HG03066 (cell line): ENCODE results near the gene TMEM258.

Experiments
- ATAC-seq: cut with Tn5 transposase; IDR thresholded peaks from one replicate; pipeline ENCODE4 v1.9.1; 2021; ENCODE audit warnings: low read depth; ENCODE audit not compliant: unreplicated experiment

Gene TMEM258

DNA sequence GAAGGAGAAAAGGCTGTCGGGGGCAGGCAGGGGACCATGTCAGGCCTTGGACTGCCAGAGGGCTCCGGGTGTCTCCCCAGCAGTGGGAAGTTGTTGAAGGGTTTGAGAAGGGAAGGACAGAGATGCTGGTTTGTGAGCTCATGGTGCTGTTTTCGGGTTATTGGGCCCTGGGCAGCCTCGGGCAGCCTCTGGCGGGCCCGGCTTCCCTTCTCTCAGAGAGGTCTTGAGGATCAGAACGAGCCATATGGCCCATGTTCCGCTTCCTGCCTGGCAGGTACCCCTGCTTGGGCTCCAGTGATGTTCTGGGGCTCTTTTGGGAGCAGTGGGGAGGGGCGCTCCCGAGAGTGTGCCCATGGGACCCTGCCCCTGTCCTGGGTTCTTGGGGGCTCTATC lies 30.2 kb downstream of the TMEM258 start:
- ATAC-seq, result no peak

DNA sequence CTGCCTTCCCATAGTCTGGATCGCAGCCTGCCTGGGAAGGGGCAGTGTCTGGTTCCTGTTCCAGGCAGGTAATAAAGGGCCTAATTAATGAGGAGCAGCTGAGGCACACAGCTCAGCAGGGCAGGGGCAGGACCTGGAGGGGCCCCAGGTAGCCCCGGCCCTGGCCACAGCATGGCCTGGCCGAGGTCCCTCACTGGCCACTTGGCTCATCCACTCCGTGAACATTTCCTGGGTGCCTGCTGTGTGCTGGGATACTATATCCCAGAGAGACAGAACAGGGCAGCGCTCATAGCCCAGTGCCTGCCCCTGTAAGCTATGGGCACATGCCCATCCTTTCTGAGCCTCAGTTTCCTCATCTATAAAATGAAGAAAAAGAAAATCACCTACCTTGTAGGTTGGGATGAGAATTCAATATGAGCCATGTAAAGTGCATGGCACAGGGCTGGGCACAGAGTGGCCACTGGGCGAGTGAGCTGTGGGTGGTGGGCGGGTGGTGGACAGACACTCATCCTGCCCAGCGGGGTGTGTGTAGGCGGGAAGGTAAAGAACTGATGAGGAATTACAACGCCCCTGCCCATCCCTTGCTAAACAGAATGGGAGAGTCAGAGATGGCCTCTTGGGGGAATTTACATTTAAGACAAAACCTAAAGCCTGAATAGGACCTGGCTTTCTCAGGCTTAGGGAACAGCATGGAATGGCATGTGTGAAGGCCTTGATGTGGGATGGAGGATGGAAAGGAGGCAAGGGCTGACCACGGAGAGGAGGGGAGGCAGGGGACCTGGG lies 30.8 kb downstream of the TMEM258 start:
- ATAC-seq, result no peak

DNA sequence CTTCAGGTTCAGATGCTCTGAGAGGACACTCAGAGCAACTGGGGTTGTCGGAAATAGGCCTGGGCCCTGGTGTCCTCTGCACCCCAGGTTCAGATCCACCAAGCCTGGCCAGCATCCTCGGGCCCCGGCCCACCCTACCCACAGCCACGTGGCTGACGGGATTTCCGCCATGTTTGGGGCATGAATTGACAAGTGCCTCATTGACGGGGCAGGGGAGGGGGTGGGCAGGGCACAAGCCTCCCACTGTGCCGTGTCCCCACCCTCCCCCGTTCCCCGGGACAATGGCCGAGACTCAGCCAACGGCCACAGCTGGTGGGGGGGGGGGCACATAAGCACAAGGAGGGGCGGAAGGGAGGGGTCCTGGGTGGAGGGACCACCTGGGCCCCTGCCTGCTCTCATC lies 31.5 kb downstream of the TMEM258 start:
- ATAC-seq, result no peak

DNA sequence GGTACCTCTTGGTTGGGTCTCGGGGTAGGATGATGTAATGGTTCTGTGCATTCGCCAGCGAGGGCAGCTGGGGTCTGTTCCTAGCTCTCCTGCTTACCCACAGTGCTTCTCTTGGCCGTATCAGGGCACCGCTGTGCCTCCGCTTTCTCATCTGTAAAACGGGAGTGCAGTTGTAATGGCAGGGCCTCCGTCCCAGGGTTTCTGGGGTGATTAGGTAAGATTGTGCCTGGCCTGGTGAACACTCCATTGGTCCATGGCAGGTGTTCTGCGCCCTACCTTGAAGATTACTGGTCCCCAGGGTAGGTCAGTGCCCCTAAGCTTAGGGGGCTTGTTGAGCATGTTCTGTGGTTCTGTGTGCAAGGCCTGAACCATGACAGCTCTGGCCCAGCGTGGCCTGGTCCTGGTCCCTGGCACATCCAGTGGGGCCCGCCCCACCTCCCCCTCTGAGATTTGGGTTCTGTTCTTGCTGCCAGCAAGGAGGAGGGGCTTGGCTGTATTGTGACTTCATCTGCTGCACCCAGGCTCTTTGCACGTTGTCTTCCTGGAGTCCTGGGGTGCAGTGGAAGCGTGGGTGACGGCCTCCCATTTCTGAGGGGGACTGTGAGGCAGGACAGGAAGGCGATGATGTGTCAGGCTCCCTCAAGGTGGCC lies 35.1 kb downstream of the TMEM258 start:
- no peak for ATAC-seq

DNA sequence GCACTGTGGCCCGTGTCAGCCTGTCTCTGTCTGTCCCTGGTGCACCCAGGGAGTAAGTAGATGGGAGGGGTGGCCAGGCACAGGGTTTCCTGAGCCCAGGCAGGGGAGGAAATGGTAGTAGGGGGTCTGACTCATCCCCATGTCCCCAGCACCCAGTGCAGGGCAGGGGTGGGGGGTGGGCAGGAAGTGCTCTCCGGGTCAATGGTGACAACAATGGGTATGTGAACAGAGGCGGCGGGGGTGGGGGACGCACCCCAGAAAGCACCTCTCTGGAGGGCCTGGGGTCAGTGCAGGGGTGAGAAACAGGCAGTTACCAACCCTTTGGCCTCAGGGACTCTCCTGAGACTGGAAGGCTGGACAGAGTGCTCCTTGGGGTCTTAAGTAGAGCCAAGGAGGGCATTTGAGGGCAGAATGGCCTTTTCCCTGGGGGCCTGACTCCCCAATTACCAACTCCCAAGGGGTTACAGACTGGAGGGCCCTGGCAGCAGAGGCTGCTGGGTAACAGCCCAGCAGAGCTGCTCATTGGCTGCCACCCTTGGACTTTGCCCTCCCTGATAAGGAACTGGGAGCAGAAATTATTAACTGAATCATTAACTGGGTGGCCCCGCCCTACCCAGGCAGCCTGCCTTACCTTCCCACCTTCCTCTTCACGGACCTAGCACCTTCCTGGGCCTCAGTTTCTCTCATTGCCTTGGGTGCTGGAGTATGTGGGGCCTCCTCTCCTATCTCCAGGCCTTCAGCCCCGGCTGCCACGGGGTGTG lies 35.8 kb downstream of the TMEM258 start:
- no peak for ATAC-seq

DNA sequence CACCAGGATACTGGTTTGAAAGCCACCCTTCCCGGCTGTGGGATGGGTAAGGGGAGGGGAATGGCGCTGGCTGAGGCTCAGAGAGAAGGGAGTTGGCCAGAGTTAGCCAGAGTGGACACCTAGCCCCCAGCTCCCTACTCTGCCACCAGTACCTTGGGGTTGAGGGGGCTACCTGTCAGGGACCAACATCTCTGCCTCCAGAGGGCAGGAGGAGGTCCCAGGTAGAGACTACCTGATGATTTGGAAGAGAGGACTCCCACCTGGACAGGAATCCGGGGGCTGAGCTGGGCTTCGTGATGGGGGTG lies 36.3 kb downstream of the TMEM258 start:
- no peak for ATAC-seq

DNA sequence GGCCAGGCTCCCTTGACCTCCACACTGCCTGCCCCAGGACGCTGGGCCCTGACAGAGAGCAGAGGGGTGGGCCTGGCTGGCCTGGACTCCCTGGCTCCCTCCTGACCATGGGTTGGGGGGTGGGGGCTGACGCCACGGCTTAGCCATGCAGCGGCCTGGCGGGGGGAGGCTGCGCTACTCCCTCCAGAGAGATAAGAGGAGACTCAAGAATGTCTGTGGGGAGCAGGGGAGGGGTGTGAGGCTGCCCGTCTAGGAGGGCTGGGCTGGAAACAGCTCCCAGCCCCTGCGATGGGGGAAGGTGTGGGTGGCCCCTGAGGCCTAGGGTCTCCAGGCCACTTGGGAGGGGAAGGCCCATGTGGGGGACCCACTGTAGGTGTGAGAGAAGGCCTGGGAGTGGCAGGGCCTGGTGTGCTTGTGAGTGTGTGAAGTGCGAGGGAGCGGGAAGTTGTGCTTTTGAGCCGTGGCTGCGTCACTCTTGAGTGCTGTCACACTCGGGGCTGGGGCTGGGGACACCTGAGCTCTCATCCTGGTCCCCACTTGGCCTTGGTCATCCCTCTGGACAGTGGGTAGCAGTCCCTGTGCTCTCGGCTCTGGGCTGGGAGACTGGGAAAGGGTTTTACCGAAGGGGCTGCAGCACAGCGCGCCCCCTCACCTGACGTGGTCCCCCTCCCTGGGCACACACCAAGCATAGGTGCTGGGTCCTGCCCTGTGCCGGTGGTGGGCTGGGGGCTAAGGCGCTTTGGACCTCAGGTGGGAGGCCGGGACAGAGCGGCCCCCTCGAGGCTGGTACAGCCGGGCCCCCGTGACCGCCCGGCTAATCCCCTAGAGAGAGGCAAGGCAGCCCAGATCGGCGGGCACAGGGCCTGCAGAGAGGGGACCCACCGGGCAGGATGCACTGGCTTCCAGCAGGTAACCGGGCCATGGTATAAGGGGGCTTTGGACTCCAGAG lies 37.6 kb downstream of the TMEM258 start:
- no peak for ATAC-seq

DNA sequence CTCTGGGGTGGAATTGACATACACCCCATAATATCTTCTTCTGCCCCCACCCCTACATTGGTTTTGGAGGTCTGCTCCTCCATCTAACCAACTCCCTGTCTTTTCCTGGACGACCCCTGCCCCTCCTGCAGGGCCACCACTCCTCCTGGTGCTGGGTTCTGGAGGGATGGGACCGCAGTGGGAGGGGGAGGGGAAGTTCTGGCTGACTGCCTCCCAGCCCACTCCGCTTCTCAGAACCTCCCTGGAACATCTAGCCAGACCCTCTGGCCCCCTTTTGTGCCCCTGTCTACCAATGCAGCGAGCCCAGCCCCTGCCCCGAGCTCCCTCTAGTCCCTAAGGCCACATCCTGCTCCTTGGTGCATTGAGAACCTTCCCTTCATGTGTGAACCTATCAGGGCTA lies 38.7 kb downstream of the TMEM258 start:
- ATAC-seq, result no peak

DNA sequence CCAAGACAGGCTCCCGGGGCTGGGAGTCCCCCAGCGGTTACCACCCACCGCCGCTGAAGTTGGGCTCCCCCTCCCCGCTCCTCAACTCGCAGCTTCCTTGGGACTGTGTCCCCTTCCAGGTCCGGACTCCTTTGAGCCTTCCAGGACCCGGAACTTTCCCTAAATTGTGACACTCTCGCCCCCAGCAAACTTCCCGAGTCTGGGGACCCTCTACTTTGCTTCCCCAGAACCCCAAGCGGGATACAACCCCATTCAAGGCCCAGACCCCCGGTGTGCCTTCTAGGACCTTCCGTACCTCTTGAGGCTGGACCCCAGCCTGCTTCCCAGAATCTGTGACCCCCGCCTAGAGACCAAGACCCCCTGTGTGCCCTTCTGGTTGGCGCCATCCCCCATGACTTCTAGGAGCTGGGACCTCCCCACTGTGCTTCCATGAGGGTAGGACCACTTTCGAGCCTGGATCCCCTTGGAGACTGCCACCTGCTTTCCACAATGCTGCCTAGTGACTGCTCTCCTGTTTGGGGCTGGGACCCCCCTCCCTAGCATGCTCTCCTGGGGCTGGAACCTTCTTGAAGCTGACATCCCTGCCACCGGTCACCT lies 39.4 kb downstream of the TMEM258 start:
- ATAC-seq, result no peak

DNA sequence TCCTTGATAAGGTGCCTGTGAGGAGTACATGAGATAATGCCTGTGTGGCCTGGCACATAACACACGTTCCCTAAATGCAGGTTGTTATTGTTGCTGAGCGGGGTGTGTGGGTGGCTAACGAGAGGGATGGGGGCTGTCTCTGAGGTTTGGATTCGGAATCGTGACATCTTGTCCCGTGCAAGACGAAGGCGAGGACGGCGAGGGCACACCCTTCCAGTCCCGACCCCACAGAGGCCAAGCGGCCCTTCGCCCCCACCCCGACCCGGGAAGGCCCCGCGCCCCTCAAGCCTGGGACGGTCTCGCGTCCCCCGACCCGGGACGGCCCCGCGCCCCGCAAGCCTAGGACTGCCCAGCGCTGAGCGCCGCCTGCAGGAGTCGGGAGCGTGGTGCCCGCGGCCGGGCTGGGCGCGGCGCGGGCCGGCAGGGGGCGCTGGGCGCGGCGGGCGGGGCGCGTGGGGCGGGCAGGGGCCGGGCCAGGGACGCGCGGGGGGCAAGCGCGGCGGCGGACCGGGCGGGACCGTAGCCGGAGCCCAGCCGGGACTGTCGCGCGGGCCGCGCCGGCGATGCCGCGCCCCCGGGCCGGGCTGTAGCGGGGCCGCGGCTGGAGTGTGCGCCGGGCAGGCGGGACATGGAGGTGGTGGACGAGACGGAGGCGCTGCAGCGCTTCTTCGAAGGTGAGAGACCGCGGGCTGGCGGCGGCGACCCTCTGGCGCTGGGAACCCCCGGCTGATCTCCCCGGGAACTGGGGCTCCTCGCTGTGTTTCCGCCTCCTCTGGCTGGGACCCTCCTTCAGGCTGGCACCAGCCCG lies 40.1 kb downstream of the TMEM258 start, which contains the start of gene MYRF:
MYRF (plus strand) TSS at position 520 of the 808 bp plus-strand sequence; CDS start at position 629, 109 bp downstream.
- ATAC-seq, result no peak

DNA sequence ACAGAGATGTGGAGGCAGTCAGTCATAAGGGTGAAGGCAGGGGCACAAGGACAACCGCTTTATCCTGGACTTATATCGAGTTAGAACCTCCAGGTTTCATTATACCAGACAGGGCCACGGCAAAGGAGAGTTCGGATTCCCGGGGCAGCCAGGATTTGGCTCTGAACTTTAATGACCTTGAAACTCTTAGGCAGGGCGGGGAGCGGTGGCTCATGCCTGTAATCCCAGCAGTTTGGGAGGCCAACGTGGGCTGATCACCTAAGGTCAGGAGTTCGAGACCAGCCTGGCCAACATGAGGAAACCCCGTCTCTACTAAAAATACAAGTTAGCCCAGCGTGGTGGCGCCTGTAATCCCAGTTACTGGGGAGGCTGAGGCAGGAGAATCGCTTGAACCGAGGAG lies 41.0 kb downstream of the TMEM258 start:
- no peak for ATAC-seq

DNA sequence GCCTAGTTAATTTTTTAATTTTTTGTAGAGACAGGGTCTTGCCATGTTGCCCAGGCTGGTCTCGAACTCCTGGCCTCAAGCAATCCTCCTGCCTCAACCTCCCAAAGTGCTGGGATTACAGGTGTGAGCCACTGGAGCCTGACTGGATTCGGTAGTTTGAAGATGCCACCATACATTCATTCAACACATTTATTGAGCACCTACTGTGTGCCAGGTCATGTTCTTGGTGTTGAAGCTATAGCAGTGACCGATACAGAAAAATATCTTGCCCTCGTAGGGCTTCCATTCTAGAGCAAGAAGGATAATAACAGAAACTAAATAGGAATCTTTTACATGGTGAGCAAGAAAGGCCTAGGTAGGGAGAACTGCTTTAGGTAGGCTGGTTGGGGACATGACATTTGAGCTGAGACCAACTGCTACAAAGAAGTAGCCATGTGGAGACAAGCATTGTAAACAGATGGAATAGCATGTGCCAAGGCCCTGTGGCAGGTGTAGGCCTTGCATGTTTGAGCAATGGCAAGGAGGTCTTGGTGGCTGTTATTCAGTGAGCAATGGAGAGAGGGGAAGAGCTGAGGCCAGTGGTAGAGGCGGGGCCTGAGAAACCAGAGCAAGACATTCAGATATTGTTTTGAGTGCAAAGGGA lies 41.6 kb downstream of the TMEM258 start:
- ATAC-seq, result no peak

DNA sequence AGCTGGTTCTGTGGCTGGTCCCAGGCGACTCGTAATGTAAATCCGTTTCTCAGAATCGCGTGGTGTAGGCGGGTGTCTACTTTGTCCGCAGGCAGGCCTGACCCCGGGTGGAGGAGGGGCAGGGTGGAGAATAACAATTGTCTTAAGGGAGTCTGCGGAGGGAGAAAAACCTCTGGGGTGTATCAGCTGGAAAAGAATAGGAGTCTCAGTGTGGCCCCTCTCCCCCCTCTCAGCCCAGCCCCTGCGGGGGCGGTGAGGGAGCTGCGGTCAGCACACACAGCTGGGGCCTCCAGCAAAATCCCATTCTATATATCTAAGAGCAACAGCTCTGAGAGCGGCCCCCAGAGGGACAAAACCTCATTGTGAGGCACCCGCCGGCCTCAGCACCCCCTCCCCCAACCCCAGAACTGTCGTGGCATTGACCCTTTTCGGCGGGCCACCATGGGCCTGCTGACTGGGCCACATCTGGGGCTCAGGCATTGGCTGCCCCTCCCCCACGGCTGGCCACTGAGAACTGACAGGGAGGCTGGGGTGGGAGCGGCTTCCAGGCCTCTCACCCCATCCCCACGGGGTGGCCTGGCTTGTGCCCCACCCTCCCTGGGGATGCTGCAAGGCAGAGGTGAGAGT lies 42.7 kb downstream of the TMEM258 start:
- no peak for ATAC-seq

DNA sequence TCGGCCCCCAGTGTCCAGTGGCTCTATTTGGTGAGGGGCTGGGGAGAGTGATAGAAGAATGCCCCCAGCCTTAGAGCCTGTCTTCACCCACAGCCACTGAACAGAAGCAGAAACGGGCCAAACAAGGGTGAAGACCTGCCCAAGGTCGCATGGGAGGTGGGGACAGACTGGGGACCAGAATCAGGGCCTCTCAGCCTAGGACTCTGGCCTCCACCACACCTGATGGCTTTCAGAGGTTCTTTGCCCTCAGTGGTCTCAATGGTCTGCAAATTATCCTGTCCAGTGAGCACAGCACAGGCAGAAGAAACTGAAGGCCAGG lies 44.5 kb downstream of the TMEM258 start:
- no peak for ATAC-seq

DNA sequence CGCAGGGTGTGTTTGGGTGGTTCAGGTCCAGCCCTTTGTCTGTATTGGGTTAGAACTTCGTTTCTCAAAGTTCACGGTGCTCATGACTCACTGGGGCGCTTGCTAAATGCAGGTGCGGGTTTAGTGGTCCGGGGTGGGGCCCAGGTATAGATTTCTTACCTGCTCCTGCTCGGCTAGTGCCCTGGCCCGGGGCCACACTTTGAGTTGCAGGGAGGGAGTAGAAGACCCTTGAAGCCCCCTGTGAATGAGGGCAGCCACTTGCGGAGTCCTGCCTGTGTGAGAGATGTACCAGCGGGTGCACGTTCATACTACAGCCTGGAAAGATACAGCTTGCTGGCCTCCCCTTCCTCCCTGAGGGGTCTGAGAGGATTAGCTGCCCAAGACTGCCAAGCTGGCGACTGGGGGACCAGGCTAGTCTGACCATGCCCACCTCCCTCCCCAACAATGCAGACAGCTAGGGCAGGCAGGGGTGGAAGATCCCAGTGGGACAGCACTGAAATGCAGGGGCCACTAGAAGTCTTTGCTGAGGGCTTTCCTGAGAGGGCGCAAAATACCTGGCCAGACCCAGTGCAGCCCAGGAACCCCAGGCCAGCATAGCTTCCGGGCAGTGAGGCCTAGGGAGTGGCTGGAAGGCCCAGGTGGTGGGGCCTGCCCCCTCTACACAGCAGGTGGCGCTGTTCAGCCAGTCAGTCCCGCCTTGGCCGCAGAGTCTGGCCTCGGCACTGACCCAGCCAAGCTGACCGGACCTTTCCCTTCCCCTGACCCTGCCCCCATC lies 45.0 kb downstream of the TMEM258 start:
- ATAC-seq, result no peak

DNA sequence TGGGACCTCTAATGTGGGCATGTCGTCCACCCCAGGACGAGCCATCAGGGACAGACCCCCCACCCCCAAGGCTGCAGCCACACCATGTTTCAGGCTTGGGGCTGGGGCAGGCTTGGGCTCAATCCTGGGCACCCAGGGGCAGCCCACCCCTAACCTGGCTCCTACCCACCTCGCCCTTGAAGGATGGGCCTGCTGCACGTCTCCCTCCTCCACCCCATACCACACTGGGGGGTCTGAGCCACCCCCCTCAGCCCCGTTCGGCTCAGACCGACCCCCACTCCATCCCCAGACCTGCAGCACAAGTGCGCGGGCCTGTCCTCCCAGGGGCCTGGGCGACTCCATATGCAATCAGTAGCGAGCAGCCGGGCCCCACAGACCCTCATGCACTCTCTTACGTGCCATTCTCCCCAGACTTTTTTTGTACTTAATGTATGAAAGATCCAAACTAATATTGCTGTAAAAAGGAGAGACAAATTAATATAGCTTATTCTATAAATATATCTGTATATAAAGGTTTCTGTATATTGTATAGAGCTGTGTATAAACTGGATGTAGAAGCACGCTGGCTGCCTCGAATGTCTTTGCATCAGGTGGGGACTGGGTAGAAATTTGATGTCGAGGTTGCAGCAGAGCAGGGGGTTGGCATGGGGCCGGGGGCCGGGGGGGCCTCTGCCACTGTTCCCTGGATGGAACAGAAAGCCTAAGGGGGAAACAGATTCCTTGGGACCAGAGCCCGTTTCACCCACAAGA lies 45.8 kb downstream of the TMEM258 start:
- ATAC-seq, result no peak

DNA sequence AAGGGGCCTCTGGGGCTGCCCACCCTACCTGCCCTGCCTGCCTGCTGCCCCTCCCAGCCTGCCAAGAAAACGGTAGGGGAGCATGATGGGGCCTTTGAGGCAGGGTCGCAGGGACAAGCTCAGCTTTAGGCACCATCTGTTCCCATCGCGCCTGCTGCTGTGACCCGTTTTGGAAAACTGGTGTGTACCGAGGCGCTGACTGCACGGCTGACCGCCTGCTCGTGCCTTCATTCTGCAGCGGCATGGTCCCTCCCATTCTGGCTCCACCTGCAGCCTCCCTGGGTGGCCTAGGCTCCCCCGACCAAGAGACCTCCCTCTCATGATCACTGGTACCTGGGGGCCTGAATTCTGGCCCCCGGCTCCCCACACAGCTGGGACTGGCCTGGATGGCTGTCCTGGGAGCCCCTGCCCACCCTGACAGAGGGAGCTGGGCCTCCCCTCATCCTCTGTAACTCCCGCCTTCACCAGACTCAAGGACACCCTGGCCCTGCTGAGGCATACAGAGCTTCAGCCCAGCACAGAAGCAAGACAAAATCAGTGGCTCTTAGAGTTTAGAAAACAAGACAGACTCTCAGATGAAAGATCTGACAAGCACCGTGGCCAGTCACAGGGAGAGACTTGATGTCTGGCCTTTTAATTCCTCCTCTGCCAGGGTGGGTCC lies 46.5 kb downstream of the TMEM258 start:
- ATAC-seq, result no peak
